Activated naive CD8-positive, alpha-beta T cell (primary cell): ENCODE results near the gene IBA57.

Experiments
- H3K27ac Mint-ChIP-seq: one replicate; pipeline ENCODE4 v1.8.0; 2021; ENCODE audit warnings: mixed read lengths
- H3K27me3 Mint-ChIP-seq: one replicate; pipeline ENCODE4 v1.8.0; 2021; ENCODE audit warnings: mixed read lengths
- H3K36me3 Mint-ChIP-seq: one replicate; pipeline ENCODE4 v1.8.0; 2021; ENCODE audit warnings: mixed read lengths
- H3K4me1 Mint-ChIP-seq: one replicate; pipeline ENCODE4 v1.8.0; 2021; ENCODE audit warnings: low read depth, mixed read lengths
- H3K4me3 Mint-ChIP-seq: one replicate; pipeline ENCODE4 v1.8.0; 2021; ENCODE audit warnings: mild to moderate bottlenecking, mixed read lengths
- H3K9me3 Mint-ChIP-seq: one replicate; pipeline ENCODE4 v1.8.0; 2021; ENCODE audit warnings: low read depth, mixed read lengths

Gene IBA57

GRCh38 chr1:228149406-228150119 is 16.0 kb upstream of the IBA57 start, which contains the start of gene GJC2:
GJC2 (plus strand) TSS chr1:228149930; CDS start chr1:228157759, 7,829 bp downstream.
- peaks cover 11% of the 10 kb centered on the region for H3K4me1 Mint-ChIP-seq
- no peak within 1 kb of the TSS for H3K4me3 Mint-ChIP-seq
- no peak within 1 kb of the TSS for H3K27ac Mint-ChIP-seq
- no peaks in the 10 kb centered on the region for H3K9me3 Mint-ChIP-seq
- no peaks in the 10 kb centered on the region for H3K36me3 Mint-ChIP-seq
- H3K27me3 Mint-ChIP-seq, result no peaks in the 10 kb centered on the region

- Mint-ChIP-seq H3K4me3 (no peak overlapping the region), H3K4me1 (peaks cover 13% of the 10 kb centered on the region), H3K36me3 (no peaks in the 10 kb centered on the region), H3K27me3 (no peaks in the 10 kb centered on the region), H3K9me3 (no peaks in the 10 kb centered on the region), H3K27ac (no peak overlapping the region)
Measured at GRCh38 chr1:228150120-228150460, 15.5 kb upstream of the IBA57 start.

GRCh38 chr1:228150461-228151179 is 15.0 kb upstream of the IBA57 start:
- no peak overlapping the region for H3K4me3 Mint-ChIP-seq
- no peaks in the 10 kb centered on the region for H3K9me3 Mint-ChIP-seq
- no peak overlapping the region for H3K27ac Mint-ChIP-seq
- H3K4me1 Mint-ChIP-seq, result peaks cover 19% of the 10 kb centered on the region
- H3K36me3 Mint-ChIP-seq, result no peaks in the 10 kb centered on the region
- H3K27me3 Mint-ChIP-seq, result no peaks in the 10 kb centered on the region

- no peak overlapping the region for H3K4me3 Mint-ChIP-seq
- no peaks in the 10 kb centered on the region for H3K27me3 Mint-ChIP-seq
- no peak overlapping the region for H3K27ac Mint-ChIP-seq
- peaks cover 26% of the 10 kb centered on the region for H3K4me1 Mint-ChIP-seq
- no peaks in the 10 kb centered on the region for H3K9me3 Mint-ChIP-seq
- no peaks in the 10 kb centered on the region for H3K36me3 Mint-ChIP-seq
Measured at GRCh38 chr1:228151180-228151925, 14.3 kb upstream of the IBA57 start.

GRCh38 chr1:228152097-228152917 is 13.3 kb upstream of the IBA57 start:
- Mint-ChIP-seq H3K27me3 (no peaks in the 10 kb centered on the region), H3K36me3 (no peaks in the 10 kb centered on the region), H3K9me3 (no peaks in the 10 kb centered on the region), H3K27ac (peak overlapping the region; percentile 41), H3K4me1 (peaks cover 33% of the 10 kb centered on the region), H3K4me3 (no peak overlapping the region)

GRCh38 chr1:228152918-228153258 is 12.7 kb upstream of the IBA57 start:
- Mint-ChIP-seq H3K27ac (peak overlapping the region; percentile 41), H3K36me3 (no peaks in the 10 kb centered on the region), H3K4me1 (peaks cover 37% of the 10 kb centered on the region), H3K27me3 (no peaks in the 10 kb centered on the region), H3K9me3 (no peaks in the 10 kb centered on the region), H3K4me3 (no peak overlapping the region)

GRCh38 chr1:228154021-228154669 is 11.5 kb upstream of the IBA57 start:
- Mint-ChIP-seq H3K4me3 (no peak overlapping the region), H3K4me1 (peaks cover 37% of the 10 kb centered on the region), H3K9me3 (no peaks in the 10 kb centered on the region), H3K27me3 (no peaks in the 10 kb centered on the region), H3K27ac (peak overlapping the region; percentile 86), H3K36me3 (no peaks in the 10 kb centered on the region)

- Mint-ChIP-seq H3K4me1 (peaks cover 40% of the 10 kb centered on the region), H3K36me3 (no peaks in the 10 kb centered on the region), H3K27ac (peak overlapping the region; percentile 86), H3K4me3 (peak overlapping the region; percentile 66), H3K27me3 (no peaks in the 10 kb centered on the region), H3K9me3 (no peaks in the 10 kb centered on the region)
Measured at GRCh38 chr1:228154670-228155571, 10.7 kb upstream of the IBA57 start.

GRCh38 chr1:228155596-228156514 is 9.7 kb upstream of the IBA57 start:
- H3K9me3 Mint-ChIP-seq, result no peaks in the 10 kb centered on the region
- peaks cover 40% of the 10 kb centered on the region for H3K4me1 Mint-ChIP-seq
- H3K36me3 Mint-ChIP-seq, result no peaks in the 10 kb centered on the region
- no peaks in the 10 kb centered on the region for H3K27me3 Mint-ChIP-seq
- peak overlapping the region; percentile 42 for H3K4me3 Mint-ChIP-seq
- no peak overlapping the region for H3K27ac Mint-ChIP-seq

- H3K4me3 Mint-ChIP-seq, result peak overlapping the region; percentile 54
Measured at GRCh38 chr1:228156515-228156881, 9.1 kb upstream of the IBA57 start.

GRCh38 chr1:228156941-228157728 is 8.5 kb upstream of the IBA57 start:
- peak overlapping the region; percentile 62 for H3K4me3 Mint-ChIP-seq
- H3K4me1 Mint-ChIP-seq, result peaks cover 50% of the 10 kb centered on the region
- no peaks in the 10 kb centered on the region for H3K9me3 Mint-ChIP-seq
- no peaks in the 10 kb centered on the region for H3K36me3 Mint-ChIP-seq
- peak overlapping the region; percentile 66 for H3K27ac Mint-ChIP-seq
- no peaks in the 10 kb centered on the region for H3K27me3 Mint-ChIP-seq

More at GRCh38 chr1:228156515-228156881, 9.1 kb upstream of the IBA57 start:
- Mint-ChIP-seq H3K27me3 (no peaks in the 10 kb centered on the region), H3K4me1 (peaks cover 43% of the 10 kb centered on the region), H3K36me3 (no peaks in the 10 kb centered on the region), H3K9me3 (no peaks in the 10 kb centered on the region), H3K27ac (no peak overlapping the region)

- H3K27ac Mint-ChIP-seq, result peak overlapping the region; percentile 66
- peaks cover 51% of the 10 kb centered on the region for H3K4me1 Mint-ChIP-seq
- no peaks in the 10 kb centered on the region for H3K9me3 Mint-ChIP-seq
- no peaks in the 10 kb centered on the region for H3K27me3 Mint-ChIP-seq
- no peaks in the 10 kb centered on the region for H3K36me3 Mint-ChIP-seq
- no peak overlapping the region for H3K4me3 Mint-ChIP-seq
Measured at GRCh38 chr1:228157729-228158126, 7.9 kb upstream of the IBA57 start.
